GM20000 (cell line): Measurements from ENCODE around the gene CDC14A.
A peak's percentile ranks its signal among the peaks of the same experiment; 100 is the strongest.

ENCODE experiments used
- DNase-seq: peaks from one replicate; pipeline ENCODE4 v3.0.0; 2012; ENCODE audit warnings: low spot score
- CTCF ChIP-seq: IDR thresholded peaks from 2 replicates; pipeline ENCODE4 v1.5.1; 2012; ENCODE audit warnings: mild to moderate bottlenecking, control low read depth; ENCODE audit errors: extremely low read depth, missing control alignments

The CDC14A gene

DNA sequence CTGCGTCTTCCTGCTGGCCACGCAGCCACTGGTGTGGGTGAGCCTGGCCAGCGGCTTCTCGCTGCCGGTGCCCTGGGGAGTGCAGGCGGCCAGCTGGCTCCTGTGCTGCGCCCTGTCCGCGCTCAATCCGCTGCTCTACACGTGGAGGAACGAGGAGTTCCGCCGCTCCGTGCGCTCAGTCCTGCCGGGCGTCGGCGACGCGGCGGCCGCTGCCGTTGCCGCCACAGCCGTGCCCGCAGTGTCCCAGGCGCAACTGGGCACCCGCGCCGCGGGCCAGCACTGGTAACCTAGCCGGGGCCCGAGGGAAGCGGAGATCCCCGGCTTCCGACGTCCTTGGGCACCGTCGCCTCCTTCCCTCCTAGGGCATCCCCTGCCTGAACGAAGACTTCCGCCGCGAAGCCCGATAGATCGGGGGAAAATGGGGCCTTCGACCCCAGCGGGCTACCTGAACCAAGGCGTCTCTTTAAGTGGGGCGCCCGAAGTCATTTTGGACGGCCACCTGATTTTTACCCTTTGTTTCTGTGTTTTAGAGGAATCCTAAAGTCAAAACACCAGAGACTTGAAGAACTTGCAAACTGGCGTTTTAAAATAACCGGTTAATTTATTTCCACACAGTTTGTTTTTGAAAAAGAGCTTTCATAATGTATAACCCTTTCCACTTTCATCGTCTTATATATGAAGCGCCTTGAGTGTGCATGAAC, 187.7 kb downstream of the CDC14A start:
- peak; percentile 53 for DNase-seq
- TF ChIP-seq CTCF: no peak

GRCh38 chr1:100542285-100542684, 190.0 kb downstream of the CDC14A start:
- DNase-seq: no peak
- no peak for TF ChIP-seq CTCF

DNA sequence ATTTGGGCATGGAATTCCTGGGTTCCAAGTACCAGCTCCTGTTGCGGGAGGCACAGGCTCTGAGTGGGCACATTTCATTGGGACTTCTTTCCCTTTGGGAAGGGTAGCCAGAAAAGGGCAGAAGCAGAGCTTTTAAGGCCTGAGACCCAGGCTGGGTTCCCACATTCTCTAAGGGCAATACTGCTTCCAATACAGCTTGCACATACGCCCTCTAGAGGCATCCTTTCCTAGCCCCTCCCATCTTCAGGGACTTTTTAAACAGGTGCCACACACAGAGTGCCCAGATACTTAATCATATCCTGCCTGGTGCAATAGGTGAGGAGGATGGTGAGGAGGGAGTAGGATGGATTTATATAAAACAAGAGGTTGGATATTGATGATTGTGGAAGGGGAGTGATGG, 191.3 kb downstream of the CDC14A start:
- peak; percentile 68 for TF ChIP-seq CTCF
- DNase-seq: peak; percentile 69

DNA sequence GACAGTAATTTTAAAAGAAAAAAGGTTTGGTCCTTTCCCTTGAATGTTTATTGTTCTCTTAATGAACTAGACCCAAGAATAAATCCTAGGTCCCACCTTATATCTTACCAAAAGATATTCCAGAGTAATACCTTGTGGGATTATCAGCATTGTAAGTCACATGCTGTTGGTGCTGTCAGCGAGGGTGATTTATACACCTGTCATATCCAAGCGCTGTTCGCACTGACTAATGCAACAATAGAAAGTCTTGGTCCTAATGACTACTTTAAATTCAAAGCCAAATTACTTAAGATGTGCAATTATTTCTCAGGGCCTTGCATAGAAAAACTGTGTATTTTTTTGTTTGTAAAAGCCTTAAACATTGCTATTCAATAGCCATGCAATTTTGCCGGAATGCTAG, 192.5 kb downstream of the CDC14A start:
- DNase-seq: no peak
- TF ChIP-seq CTCF: no peak

DNA sequence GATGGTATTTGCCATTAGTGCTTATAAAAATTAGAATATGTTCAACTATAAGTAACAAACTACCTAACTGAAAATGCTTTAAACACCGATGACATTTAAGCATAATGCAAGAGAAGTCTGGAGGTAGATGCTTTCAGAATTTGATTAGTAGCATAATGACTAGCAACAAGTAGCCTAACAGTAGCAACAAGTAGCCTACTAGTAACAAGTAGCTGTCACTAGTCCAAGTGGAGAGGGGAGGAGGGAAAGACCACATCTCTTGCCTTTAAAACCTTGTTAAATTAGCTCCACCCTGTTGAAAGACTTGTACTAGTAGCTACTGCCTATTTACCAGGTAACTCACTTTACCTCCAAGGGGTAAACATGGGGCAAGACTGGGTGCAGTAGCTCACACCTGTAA, 193.5 kb downstream of the CDC14A start:
- DNase-seq: no peak

DNA sequence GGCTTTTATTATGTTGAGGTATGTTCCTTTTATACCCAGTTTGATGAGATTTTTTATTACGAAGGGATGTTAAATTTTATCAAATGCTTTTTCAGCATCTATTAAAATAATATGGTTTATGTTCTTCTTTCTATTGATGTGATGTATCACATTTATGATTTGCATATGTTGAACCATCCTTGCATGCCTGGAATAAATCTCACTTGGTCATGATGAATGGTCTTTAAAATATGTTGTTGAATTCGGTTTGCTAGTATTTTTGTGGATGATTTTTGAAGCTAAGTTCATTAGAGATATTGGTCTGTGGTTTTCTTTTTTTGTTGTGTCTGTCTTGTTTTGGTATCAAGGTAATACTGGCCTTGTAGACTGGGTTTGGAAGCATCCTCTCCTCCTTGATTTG, 199.7 kb downstream of the CDC14A start:
- DNase-seq: no peak
- TF ChIP-seq CTCF: no peak

More for the DNA sequence above, 193.5 kb downstream of the CDC14A start:
- no peak for TF ChIP-seq CTCF

DNA sequence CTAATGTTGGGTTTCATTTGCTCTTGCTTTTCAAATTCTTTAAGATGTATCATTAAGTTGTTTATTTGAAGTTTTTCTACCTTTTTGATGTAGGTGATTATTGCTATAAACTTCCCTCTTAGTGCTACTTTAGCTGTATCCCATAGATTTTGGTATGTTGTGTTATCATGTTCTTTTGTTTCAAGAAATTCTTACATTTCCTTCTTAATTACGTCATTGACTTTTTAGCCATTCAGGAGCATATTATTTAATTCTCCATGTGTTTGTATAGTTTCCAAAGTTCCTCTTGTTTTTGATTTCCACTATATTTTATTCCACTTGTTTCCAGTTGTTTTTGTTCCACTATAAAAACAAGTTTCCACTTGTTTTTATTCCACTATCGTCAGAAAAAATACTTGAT, 200.6 kb downstream of the CDC14A start:
- TF ChIP-seq CTCF: no peak
- no peak for DNase-seq
